Loucy (cell line): ENCODE data around the gene PARN.

ENCODE experiments used
- CTCF ChIP-seq: fragments of 200-600 bp; sonication (generic); conservative IDR thresholded peaks from 2 replicates; pipeline ENCODE4 v1.5.1; 2014; ENCODE audit warnings: mild to moderate bottlenecking, antibody characterized with exemption, low read length
- EZH2phosphoT487 ChIP-seq: fragments of 200-600 bp; IDR thresholded peaks from 2 replicates; pipeline ENCODE4 v1.6.1; 2018; ENCODE audit warnings: antibody characterized with exemption, mild to moderate bottlenecking, moderate library complexity, borderline replicate concordance

GRCh38 chr16:14493791-14494190 lies 136.3 kb downstream of the PARN start:
- TF ChIP-seq CTCF: no peak
- no peak for TF ChIP-seq EZH2phosphoT487
